NCI-H82 (cell line): ENCODE results near the gene GNAZ.

Experiments
- DNase-seq: peaks from one replicate; lab custom pipeline; 2025; lab: John Stamatoyannopoulos, UW

GNAZ gene

DNA sequence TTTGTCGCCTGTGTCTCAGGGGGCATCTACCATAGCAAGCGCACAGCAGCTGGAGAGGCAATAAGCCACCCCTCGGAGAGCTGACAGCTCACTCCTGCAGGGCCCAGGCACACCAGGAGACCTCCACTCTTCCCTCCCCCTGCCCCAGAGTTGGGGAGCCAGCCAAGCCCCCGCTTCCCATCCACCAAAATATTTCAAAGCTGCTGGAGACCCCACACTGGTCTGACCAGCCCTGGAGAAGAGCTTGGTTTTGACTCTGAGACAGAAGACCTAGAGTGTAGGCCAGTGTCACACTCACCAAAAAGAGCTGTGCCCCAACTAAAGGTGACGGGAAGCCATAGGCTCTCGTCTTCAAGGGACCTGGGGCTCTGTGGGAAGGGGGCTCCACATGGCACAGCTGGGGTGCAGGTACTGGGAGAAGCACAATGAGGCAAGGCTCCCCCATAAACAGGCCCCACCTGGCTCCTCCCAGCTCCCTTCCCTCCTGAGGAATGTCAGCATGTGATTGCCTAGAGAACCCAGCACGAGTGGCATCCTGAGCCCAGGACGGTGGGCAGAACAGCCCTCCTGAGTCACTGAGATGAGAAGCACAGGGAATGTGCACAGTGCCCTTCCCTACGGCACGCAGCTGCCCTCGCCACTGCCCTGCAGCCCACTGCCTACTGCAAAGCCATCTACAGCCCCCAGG, 5.8 kb upstream of the GNAZ start:
- no peak for DNase-seq

DNA sequence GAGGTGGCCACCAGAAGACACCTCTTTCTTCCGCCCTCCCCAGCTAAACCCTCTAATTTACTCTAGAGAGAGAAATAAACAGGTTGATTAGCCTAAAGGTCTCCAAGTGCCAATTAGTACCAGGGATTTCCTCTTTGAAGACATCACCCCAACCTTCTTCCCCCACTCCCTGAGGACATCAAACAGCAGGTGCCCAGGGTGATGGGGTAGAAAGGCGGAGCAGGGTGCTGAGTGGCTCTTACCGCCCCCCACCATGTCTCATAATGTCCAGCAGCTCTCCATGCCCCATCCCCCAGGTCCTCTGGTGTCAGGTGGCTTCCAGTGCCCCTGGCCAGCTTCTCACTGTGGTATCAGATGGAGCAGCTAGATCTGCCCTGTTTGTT, 5.3 kb upstream of the GNAZ start:
- DNase-seq, result no peak

DNA sequence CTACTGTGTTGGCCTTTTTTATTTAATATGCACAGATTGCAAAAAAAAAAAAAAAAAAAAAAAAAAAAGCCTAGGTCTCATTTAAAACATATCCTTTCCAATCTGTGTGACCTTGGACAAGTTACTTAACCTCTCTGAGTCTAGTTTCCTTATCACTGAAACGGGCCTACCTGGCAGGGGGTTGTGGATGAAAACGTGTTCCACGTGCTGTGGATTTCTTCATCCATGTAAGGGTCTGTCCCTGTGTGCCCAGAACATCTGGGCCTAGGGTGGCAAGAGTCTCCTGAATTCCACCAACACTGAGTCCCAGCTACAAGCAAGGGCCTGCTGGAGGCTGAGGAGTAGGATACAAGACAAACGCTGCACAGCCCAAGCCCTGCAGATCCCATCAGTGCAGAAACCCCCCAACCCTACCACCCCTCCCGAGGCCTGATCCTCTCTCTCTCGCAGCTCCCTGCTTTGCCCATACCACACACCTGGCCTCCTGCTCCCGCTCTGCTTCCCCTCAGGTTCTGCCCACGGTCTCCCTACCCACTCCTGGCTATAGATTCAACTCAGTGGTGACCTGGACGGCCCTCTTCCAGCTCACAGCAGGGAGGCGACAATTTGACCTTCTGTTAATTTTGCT, 4.7 kb upstream of the GNAZ start:
- no peak for DNase-seq

DNA sequence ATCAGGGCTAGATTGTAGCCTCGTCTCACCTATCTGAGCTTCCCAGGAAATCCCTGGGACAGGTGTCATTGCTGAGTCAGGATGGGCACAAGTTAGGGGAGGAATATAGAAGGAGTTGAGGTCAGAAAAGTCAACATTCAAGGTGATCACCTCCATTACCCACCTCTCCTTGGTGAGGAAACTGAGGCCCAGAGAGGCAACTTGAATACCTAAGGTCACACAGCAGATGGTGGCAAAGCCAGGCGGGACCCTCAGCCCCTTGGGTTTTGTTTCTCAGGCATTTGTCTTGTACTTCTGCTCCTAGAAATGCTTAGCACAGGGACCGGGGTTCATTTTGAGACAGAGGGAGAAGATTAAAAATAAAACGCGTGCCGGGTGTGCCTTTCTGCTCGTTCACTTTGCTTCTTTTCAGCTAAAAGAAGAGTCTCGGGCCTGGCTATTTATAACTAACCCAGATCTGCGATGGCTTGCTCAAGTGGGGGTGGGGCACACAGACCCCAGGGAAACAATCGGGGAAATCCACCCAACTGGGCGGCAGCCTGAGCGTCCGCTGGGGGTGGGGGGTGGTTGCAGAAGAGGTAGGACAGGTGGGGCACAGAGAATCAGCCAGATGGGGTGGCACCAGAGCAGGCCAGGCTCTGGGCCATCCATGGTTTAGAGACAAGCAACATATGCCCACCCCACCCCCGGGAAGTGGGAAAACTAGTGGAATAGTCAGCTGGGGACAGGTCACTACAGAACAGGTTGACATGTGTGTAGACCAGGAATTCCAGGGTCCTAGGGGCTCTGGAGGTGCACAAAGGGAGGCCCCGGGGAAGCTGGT, 3.9 kb upstream of the GNAZ start:
- no peak for DNase-seq

DNA sequence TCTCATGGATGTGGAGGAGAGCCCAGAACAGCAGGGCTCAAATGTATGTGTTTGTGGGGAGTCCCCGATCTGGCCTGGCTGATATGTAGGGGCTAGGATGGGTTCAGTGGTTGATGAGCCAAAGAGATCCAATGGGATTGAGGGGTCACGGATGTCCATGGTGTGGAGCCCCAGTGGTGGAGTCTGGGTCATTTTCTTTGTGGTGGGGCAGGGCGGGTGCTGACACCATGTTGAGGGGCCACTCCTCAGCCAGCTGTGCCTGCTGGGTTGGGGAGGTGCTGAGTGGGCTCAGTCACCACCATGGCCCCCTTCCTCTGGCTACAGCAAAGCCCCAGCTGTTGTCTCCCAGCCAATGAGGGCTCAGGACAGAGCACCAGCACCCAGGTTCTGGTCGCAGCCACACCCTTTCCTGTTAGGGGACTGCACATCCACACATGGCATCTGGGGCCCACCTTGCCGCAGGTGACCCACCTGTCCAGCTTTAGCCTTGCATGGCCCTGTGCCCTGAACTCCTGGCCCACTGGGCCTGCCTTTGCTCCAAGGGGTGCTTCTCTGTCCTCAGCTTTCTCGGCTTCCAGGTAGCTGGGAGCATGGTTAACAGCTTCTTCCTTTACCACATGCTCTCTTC, 3.2 kb upstream of the GNAZ start:
- no peak for DNase-seq

DNA sequence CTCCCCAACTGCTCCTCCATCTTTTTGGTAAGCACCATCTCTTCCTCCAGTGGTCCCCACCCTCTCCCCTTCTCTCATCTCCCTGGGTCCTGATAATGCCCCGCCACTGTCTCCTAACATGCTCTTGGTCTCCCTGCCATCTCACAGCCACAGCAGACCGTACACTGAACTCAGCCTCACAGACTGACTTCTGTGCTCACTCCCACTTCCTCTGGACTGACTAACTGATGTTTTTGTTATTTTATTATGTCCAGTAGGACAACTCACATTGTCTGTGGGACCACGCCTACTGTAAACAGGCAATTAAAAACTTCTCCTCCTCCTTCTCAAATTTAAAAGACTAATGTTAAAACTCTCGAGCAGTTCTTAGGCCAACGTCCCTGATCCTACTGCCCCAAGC, 2.6 kb upstream of the GNAZ start:
- no peak for DNase-seq

DNA sequence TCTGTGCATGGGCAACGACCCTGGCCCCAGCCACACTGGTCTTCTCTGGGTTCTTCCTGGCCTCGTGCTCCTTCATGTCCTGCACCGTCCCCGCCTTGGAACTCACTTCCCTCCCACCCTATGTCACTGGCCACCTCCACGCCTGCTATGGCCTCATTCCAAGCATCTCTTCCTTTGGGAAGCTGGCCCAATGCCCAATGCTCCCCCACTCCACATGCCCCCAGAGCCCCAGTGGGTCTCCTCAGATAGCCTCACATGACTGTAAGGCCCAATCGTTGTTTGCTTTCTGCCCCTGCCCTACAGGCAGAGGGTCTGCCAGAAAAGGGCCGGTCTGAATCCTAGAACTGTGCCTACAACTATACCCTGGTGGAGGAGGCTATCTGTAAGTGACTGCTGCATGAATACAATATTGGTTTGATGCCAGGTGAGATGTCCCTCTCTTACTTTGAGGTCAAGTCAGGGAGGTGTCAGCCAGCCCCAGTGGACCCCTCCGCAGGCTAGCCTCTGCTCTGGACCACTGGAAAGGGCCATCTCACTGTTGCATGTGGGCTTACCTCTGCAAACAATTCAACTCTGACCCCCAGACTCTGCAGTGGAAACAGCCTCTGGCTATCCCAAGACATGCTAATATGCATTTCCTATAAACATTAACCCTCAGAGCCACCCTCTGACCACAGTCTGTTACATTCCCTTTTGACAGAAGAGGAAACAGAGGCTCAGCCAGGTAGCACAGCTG, 2.1 kb upstream of the GNAZ start:
- DNase-seq, result no peak

DNA sequence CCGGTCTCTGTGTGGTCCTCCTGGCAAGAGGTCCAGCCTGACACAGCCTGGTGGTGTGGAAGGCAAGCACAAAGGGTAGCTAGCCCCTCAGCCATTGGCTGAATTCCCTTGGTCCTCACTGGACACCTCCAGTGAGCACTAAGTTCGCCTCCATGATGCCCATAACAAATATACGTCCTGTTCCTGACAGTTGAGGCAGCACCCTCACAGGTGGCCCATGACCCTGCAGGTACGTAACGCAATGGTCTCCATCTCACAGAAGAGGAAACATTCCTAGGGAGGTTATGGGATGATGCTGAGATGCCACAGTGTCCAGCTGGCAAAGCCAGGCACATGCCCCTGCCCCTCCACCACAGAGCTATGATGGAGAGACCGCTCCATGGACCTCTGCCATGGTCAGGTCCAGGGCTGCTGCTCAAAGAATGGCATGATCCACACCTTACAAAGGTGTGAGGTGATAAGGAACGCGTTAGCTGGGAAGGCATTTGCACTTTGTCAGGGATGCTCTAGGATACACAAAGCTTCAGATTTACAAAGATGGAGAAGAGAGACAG, 1.4 kb upstream of the GNAZ start:
- no peak for DNase-seq

DNA sequence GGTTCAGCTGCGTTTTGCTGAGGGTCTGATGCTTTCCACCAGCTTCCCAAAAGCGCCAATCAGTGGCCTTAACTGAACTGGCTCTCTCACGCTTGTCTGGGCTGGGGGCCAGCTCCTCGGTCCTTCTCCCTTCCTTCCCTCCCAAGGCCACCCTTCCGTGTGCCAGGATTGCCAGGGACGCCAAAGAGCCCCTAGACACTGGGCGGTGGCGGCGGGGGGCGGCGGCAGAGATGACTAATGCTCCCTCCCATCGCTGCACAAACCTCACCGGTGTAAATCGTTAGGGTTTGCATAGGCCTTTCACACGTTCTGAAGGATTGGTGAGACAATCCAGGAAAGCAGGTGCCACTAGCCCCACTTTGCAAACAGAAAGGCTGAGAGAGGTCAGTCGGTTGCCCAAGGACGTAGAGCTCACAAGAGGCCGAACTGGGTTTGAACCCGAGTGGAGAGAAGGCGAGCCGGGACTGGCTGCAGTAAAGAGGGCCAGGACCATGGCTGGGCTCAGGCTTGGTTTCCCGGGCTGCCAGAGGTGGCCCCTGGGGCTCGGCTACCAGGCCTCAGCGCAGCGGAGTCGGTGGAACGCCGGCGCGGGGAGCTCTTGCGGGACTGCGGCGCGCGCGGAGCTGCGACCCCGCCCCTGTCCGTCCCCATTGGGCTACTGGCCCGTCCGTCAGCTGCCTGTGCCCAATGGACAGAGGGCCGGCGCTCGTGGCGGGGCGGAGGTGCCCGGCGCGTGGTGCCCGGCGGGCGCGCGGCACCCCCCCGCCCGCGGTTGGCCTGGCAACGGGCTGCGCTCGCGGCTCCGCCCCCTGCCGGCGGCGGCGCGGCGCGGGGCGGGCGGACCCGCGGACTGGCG, 589 bp upstream of the GNAZ start:
- DNase-seq, result peak; percentile 89

DNA sequence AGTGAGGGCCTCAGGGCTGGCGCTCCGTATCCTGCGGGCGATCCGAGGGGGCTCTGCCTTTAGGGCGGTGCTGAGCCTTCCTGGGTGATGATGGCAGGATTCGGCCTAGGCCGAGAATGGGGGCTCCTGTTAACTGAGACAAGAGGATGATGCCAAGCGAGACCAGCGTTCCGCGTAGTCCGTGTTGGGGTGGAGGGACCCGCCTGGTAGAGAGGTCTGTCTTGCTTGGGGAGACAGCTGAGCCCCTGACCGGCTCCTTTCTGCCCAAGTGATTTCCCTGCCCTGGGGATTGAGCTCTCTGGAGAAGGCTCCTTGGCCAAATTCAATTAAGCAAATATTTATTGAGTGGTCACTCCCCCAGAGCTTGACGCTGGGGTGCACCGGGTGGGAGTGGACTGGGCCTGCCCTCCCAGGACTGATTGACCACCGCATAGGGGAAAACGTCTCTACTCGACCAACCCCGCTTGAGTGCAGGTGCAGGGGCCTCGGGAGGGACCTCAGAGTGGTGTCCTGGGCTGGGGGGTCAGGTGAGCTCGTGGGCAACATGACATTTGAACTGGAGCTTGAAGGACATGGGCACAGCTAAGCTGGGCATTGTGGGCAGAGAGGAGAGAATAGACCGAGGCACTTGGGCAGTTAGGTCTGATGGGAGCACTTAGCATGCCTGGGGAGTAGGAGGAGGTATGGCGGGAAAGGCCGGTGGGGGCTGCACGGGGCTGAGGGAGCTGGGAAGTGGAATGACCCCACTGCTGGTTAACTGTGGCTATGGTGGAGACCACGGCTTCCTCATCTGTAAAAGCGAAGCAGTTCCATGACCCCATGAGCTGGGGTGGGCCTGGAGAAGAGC, 1.1 kb downstream of the GNAZ start:
- no peak for DNase-seq

DNA sequence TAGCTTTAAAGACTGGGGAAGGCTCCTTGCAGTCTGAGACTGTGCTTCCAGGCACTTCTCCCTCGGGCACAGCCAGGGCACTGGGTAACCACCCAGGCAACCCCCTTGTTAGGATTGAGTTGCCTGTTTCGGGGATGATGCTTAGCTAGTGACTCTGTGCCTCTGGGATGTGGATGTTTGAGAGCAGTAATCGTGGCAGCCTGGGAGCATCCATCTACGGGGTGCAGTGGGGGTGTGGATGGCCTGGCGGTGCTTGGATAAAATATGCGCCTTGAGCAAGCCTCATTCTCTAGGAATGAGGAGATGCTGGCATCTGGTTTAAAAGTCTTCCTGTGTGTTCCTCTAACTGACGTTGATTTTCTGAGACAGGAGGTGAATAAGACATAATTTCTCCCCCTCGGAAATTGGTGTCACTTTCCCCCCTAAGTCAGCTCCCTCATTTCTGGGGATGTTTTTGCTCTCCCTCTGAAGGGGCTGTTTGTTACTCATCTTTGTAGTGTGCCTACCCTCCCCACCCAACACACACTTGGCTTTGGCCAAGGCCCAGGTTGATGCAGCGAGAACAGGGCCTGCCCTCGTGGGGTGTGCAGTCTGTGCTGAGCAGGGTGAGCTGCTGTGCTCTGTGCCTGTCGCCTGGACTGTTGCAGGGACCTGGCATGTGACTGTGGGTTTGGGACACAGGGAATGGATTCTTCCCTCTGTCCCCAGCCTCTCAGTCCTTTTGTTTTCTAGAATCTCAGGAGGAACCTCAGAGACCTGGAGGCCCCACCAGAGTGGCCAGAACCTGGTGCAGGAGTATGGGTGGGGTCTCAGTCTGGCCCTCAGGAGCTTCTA, 2.0 kb downstream of the GNAZ start:
- no peak for DNase-seq

DNA sequence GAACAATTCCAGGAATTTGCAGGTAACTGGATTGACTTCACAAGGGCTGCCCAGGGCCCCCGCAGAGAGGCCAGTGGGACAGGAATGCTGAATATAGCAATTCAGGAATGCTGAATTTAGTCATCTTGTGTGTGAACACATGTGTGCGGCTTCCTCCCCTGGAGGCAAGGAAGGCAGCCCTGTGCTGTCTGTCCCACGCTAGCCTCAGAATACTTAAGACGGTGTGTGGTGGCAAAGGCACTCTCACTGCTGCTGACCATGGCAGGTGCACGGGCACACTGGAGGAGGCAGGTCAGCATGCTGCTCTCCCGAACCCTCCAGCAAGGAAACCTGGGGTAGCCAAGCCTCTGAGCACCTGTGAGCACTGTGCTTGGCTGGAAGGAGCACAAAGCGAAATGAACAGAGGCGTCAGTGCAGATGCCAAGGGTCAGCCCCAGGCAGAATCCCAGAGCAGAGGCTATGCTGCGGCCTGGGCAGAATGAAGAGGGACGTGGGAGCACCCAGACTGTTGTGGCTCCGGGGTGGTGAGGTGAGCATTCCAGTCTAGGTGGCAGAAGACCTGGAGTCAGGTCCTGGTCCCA, 2.7 kb downstream of the GNAZ start:
- no peak for DNase-seq

DNA sequence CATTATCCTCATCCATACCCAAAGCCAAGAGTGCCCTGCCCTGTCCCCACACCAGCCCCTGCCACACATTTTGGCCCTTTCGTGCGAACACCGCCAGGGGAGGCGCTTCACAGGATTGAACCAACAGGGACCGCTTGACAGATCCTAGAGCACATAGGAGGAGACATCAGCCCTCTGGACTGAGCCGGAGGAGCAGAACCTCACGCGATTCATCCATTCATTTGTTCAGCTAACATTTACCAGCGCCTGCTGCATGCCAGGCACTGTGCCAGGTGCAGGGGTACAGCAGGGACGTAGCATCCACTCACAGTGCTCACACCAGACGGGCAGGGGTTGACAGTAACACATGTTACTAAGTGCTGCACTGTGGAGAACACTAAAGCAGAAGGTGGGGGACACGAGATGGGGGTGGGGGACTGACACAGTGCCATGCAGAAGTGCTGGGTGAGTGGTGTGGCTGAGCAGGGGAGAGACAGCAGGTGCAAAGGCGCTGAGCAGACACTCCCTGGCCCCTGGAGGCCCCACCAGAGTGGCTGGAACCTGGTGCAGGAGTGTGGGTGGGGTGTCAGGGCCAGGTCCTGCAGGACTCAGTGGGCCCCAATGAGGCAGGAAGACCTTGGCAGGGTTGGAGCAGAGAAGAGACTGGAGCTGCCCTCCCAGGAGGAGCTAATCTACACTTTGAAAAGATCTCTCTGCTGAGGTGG, 3.4 kb downstream of the GNAZ start:
- no peak for DNase-seq

DNA sequence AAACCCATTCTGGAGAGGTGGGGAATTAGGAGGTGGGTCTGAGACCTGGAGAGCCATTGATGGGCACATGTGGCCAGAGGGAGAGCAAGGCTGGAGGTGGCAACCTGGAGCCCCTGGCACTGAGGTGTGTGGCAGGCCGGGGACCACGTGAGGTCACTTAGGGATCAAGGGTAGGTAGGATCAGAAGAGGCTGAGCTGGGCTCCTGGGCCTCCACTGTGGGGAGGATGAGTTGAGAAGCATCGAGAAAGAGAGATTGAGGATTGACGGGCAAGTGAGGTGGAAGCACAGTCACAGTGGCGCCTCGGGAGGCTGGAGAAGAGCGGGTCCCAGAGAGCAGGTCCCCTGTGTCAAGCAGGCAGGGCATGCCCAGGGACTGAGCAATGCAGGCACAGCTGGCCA, 4.1 kb downstream of the GNAZ start:
- DNase-seq, result no peak

DNA sequence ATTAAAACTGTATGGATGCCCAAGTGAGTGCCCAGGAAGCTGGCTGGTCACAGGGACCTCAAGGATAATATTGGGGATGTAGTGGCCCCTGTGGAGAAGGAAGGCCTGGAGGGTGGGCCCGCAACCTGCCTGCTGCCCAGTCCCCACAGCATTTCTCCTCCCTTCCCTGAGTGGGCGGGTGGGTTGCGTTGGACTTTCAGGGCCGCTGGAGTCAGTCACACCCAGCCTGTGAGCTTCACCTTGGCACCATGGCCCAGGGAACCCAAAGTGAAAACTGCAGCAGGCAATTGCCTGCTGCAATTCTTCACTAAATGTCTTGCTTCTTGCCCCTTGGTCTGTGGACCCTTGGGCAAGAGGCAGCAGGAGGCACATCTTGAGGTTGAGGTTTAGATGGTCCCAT, 4.7 kb downstream of the GNAZ start:
- no peak for DNase-seq

DNA sequence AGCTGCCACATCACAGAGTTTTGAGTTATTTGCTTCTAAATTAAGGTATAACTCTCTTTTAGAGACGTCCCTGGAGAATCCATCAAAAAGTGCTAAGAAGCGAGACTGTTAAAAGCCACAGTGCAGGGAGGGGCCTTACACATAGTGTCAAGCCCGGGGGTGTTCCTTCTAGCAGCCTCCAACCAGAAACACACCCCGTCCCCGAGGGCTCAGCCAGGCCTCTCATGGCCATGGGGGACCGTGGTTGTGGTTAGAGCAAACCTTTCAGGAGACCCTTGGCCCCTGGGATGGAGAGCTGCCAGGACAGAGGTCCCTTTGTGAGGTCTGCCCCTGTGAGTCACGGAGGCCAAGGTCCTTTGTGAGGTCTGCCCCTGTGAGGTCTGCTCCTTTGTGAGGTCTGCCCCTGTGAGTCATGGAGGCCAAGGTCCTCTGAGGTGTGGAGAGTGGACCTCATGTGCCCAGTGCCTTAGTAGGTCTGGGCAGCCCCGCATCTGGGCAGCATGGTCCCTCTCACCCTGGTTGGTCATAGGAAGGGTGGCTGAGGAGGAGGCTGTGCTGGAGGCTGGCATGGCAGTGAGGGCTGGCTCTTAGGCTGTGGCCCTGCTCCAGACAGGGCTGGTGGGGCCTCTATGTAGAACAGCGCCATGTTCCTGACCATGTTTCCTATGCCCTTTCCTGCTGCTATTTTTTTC, 5.4 kb downstream of the GNAZ start:
- no peak for DNase-seq

DNA sequence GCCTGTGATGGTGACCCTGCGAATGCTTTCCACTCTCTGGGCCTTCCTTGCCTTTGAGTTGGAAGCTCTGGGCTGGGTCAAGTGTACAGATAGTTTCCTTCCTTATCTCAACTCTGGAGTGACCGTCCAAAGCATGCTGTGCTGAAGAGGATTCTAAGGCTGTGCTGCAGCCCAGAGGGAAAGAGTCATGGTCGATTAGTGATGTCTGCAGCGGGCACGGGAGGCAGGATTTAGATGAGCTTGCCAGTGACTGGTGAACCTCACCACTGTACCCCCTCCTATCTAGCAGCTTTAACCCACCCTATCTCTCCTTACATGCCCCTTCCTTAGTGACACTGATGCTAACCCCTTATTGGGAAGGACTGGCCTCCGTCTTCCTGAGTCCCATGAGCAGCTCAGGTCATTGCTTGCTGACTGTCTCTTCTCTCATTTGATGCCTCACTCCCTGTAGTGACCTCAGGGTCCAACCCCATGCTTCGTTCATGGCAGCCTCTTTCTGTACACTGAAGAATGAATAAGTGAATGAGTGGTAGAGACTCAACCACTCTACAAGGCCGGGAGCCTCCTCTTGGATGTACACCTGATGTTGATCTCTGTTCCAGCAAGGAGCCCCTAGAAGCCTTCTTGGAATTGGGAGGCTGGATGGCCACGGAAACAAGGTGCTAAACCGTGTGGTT, 6.7 kb downstream of the GNAZ start:
- no peak for DNase-seq
